ENCODE data around the gene N4BP2.
"Not testable (repeated sequence)": the region's sequence is repeated elsewhere in the genome, so short reads cannot be mapped to it uniquely, and the experiment has no call there.

Gene N4BP2

DNA sequence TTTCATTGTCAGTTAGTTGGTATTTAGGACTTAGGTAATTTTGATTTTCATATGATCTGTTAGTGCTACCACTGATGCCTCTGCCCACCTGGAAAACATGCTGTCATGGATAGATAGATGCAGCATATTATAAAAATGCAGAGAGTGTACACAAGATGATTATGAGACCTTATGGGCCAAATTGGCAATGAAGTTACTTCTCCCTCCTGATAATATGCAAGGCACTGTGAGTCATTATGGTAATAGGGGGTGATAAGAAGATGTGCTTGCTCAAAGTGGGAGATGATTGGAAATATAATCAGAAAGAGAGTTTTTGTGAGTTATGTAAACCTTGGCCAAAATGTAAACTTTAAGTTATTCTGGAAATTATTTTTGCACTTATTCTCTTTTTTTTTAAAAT is 83.5 kb downstream of the N4BP2 start:
- no peak overlapping the region for H3K27ac Mint-ChIP-seq
- H3K4me3 Mint-ChIP-seq = no peak overlapping the region
- peaks cover 89% of the 10 kb centered on the region for H3K36me3 Mint-ChIP-seq (ENCODE audit: low read depth)
- H3K9me3 Mint-ChIP-seq = peaks cover 46% of the 10 kb centered on the region
- H3K4me1 Mint-ChIP-seq = no peaks in the 10 kb centered on the region
- DNase-seq = no peak
- TF ChIP-seq, protein P1, sequence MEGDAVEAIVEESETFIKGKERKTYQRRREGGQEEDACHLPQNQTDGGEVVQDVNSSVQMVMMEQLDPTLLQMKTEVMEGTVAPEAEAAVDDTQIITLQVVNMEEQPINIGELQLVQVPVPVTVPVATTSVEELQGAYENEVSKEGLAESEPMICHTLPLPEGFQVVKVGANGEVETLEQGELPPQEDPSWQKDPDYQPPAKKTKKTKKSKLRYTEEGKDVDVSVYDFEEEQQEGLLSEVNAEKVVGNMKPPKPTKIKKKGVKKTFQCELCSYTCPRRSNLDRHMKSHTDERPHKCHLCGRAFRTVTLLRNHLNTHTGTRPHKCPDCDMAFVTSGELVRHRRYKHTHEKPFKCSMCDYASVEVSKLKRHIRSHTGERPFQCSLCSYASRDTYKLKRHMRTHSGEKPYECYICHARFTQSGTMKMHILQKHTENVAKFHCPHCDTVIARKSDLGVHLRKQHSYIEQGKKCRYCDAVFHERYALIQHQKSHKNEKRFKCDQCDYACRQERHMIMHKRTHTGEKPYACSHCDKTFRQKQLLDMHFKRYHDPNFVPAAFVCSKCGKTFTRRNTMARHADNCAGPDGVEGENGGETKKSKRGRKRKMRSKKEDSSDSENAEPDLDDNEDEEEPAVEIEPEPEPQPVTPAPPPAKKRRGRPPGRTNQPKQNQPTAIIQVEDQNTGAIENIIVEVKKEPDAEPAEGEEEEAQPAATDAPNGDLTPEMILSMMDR (IDR thresholded peaks at IDR 0.05) = no peak
- H3K27me3 Mint-ChIP-seq (ENCODE audit: low read depth, poor library complexity) = no peaks in the 10 kb centered on the region

DNA sequence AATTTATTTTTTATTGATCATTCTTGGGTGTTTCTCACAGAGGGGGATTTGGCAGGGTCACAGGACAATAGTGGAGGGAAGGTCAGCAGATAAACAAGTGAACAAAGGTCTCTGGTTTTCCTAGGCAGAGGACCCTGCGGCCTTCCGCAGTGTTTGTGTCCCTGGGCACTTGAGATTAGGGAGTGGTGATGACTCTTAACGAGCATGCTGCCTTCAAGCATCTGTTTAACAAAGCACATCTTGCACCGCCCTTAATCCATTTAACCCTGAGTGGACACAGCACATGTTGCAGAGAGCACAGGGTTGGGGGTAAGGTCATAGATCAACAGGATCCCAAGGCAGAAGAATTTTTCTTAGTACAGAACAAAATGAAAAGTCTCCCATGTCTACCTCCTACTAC is 83.9 kb downstream of the N4BP2 start:
- H3K27me3 Mint-ChIP-seq (ENCODE audit: low read depth, poor library complexity); H3K4me1 Mint-ChIP-seq; H3K27ac Mint-ChIP-seq; H3K4me3 Mint-ChIP-seq; DNase-seq: not testable (repeated sequence)
- Mint-ChIP-seq H3K36me3 (ENCODE audit: low read depth) (peaks cover 89% of the 10 kb centered on the region), H3K9me3 (peaks cover 46% of the 10 kb centered on the region)

DNA sequence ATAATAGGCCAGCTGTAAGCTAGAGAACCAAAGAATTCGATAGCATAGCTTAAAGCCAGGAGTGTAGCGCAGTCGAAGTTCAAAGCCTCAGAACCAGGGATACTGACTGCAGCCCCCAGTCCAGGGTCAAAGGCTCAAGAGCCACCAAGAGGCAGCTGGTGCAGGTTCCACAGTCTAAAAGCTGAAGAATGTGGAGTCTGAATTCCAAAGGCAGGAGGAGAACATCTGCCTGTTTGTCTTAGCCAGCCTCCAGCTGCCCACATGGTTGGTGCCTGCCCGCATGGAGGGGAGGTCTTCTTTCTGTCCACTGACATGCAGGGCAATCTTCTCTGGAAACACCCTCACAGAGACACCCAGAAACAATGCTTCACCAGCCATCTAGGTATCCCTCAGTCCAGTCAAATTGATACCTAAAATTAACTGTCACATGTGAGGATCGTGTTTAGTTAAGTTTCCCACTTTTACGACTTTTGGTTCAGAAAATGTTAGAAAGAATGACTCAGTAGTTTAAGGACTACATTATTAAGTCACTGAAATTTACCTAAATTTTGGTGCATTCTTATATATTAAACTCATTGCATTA is 87.4 kb downstream of the N4BP2 start:
- Mint-ChIP-seq H3K4me1 (no peaks in the 10 kb centered on the region), H3K27me3 (ENCODE audit: low read depth, poor library complexity) (no peaks in the 10 kb centered on the region), H3K27ac (no peak overlapping the region), H3K9me3 (peaks cover 55% of the 10 kb centered on the region), H3K4me3 (no peak overlapping the region), H3K36me3 (ENCODE audit: low read depth) (peaks cover 88% of the 10 kb centered on the region)
- TF ChIP-seq, protein P1 (IDR thresholded peaks at IDR 0.05) = no peak
- no peak for DNase-seq

DNA sequence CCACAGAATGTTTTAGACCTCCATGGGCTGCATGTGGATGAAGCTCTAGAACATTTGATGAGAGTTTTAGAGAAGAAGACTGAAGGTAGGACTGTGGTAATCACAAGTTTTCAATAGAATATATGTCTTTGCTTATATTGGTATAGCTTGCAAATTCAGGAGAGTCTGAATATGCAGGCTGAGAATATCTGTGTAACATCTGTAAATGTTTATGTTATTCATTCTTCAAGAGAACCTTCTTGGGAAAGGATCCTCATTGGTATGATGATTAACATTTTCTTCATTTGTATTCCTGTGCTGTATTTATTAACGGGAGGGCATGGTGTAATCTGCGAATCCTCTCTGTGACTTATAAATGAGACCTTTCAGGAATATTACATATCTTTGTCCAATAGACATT is 88.1 kb downstream of the N4BP2 start:
- no peak for DNase-seq
- Mint-ChIP-seq H3K27ac (no peak overlapping the region), H3K36me3 (ENCODE audit: low read depth) (peaks cover 91% of the 10 kb centered on the region), H3K4me1 (no peaks in the 10 kb centered on the region), H3K9me3 (peaks cover 60% of the 10 kb centered on the region), H3K4me3 (no peak overlapping the region), H3K27me3 (ENCODE audit: low read depth, poor library complexity) (no peaks in the 10 kb centered on the region)
- TF ChIP-seq, protein P1 (IDR thresholded peaks at IDR 0.05) = no peak

DNA sequence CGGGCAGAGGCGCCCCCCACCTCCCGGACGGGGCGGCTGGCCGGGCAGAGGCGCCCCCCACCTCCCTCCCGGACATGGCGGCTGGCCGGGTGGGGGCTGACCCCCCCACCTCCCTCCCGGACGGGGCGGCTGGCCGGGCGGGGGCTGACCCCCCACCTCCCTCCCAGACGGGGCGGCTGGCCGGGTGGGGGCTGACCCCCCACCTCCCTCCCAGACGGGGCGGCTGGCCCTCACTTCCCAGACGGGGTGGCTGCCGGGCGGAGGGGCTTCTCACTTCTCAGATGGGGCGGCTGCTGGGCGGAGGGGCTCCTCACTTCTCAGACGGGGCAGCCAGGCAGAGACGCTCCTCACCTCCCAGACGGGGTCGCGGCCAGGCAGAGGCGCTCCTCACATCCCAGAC is 90.8 kb downstream of the N4BP2 start:
- H3K4me1 Mint-ChIP-seq; H3K27me3 Mint-ChIP-seq (ENCODE audit: low read depth, poor library complexity); H3K27ac Mint-ChIP-seq; DNase-seq; H3K4me3 Mint-ChIP-seq: not testable (repeated sequence)
- peaks cover 89% of the 10 kb centered on the region for H3K36me3 Mint-ChIP-seq (ENCODE audit: low read depth)
- H3K9me3 Mint-ChIP-seq = peaks cover 52% of the 10 kb centered on the region

DNA sequence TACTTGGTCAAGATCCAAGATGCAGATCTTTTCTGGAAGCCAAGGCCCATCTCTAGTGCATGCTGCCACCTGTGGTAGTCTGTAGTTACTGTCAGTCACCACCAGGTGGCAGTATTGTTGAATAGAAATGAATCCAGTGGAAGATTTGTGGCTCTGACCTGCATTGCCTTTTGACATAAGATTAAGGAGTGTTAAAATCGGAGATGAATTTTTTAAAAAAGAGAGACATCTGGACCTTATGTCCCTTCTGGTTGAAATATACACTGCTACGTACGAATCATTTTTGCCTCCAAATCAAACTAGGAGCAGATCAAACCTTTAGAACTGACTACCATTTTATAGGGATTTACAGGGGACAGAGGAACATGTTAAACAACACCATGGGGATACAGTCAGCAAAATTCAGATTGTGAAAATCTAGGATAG is 93.3 kb downstream of the N4BP2 start:
- peaks cover 78% of the 10 kb centered on the region for H3K36me3 Mint-ChIP-seq (ENCODE audit: low read depth)
- no peak overlapping the region for H3K4me3 Mint-ChIP-seq
- no peak overlapping the region for H3K27ac Mint-ChIP-seq
- TF ChIP-seq, protein P1 (IDR thresholded peaks at IDR 0.05) = peak; percentile 69
- DNase-seq = peak; percentile 31
- H3K27me3 Mint-ChIP-seq (ENCODE audit: low read depth, poor library complexity) = no peaks in the 10 kb centered on the region
- H3K4me1 Mint-ChIP-seq = no peaks in the 10 kb centered on the region
- H3K9me3 Mint-ChIP-seq = peaks cover 47% of the 10 kb centered on the region

DNA sequence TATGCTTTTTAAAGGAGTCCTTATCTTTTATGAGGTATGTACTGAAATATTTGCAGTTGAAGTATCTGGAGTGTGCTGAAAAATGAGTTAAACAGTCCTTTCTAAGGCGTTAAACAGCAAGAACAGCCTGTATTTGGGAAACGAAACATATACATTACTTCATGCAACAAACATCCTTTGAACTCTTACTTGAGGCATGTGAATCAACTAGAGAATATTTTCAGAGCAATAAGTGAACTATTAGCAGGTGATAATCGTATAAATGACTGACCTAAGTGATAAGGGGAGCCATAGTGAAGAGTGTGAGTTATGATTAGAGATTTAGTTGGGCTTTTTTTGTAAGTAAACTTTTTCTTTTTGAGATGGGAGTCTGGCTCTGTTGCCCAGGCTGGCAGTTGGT is 94.3 kb downstream of the N4BP2 start:
- no peaks in the 10 kb centered on the region for H3K4me1 Mint-ChIP-seq
- H3K36me3 Mint-ChIP-seq (ENCODE audit: low read depth) = peaks cover 69% of the 10 kb centered on the region
- H3K4me3 Mint-ChIP-seq = no peak overlapping the region
- DNase-seq = no peak
- peaks cover 42% of the 10 kb centered on the region for H3K9me3 Mint-ChIP-seq
- no peaks in the 10 kb centered on the region for H3K27me3 Mint-ChIP-seq (ENCODE audit: low read depth, poor library complexity)
- TF ChIP-seq, protein P1 (IDR thresholded peaks at IDR 0.05) = no peak
- H3K27ac Mint-ChIP-seq = no peak overlapping the region
